IMR-90 (cell line): ENCODE data around the gene SRXN1. TPM values are rescaled to one million over a fixed set of nuclear protein-coding genes. Genes with fewer than 3 reads are reported as not detected.

ENCODE experiments used
- ATAC-seq: fragments of 200-7000 bp; cut with Tn5 transposase; 2 replicates; pipeline ENCODE4 v1.9.1; 2020; ENCODE audit warnings: low read depth, mild to moderate bottlenecking, moderate library complexity
- BruUV-seq: library from RNA; stranded (reverse); fragments of 400-500 nt; replicated peaks from 2 replicates; lab custom pipeline; 2021; lab: Mats Ljungman, UMichigan
- CTCF ChIA-PET: fragments of 300-600 bp; formaldehyde crosslinking; extraction: SDS; loops from one replicate; lab custom pipeline; 2021; ENCODE audit warnings: antibody characterized with exemption; lab: Yijun Ruan, JAX
- POLR2A ChIA-PET: fragments of 300-600 bp; sonication (Branson Sonifier 250); formaldehyde crosslinking; loops from one replicate; lab custom pipeline; 2022; ENCODE audit warnings: antibody characterized with exemption; ENCODE audit not compliant: unreplicated experiment; lab: Charles Lee
- DNase-seq: peaks from one replicate; pipeline ENCODE4 v3.0.0; 2013
- H2AFZ ChIP-seq: replicated peaks from 2 replicates; pipeline ENCODE3; 2013; ENCODE audit warnings: low read length, mild to moderate bottlenecking; ENCODE audit not compliant: poor library complexity
- H2AK5ac ChIP-seq: 2 replicates; pipeline ENCODE4 v1.6.1; 2013; ENCODE audit warnings: low read depth, low read length, inconsistent platforms
- H2AK9ac ChIP-seq: replicated peaks from 2 replicates; pipeline ENCODE3; 2013; ENCODE audit warnings: mild to moderate bottlenecking, low read depth, low read length, moderate library complexity; ENCODE audit not compliant: poor library complexity
- H2BK120ac ChIP-seq: 2 replicates; pipeline ENCODE4 v1.6.1; 2013; ENCODE audit warnings: low read depth, low read length, inconsistent platforms
- H2BK15ac ChIP-seq: 3 replicates; pipeline ENCODE4 v1.6.1; 2013; ENCODE audit warnings: low read depth, low read length, inconsistent platforms
- H2BK20ac ChIP-seq: 2 replicates; pipeline ENCODE4 v1.6.1; 2013; ENCODE audit warnings: low read depth, mild to moderate bottlenecking, inconsistent platforms, low read length, moderate library complexity
- H2BK5ac ChIP-seq: 2 replicates; pipeline ENCODE4 v1.6.1; 2013; ENCODE audit warnings: mild to moderate bottlenecking, low read depth, low read length, inconsistent platforms; ENCODE audit not compliant: poor library complexity, severe bottlenecking
- H3K14ac ChIP-seq: replicated peaks from 2 replicates; pipeline ENCODE4 v1.6.1; 2013; ENCODE audit warnings: low read depth, low read length, inconsistent platforms
- H3K18ac ChIP-seq: 2 replicates; pipeline ENCODE4 v1.6.1; 2013; ENCODE audit warnings: low read depth, low read length, control low read depth
- H3K23ac ChIP-seq: 2 replicates; pipeline ENCODE4 v1.6.1; 2013; ENCODE audit warnings: low read depth, low read length, inconsistent platforms
- H3K27ac ChIP-seq: 2 replicates; pipeline ENCODE4 v1.5.1; 2013; ENCODE audit warnings: mild to moderate bottlenecking, control low read depth, low read length; ENCODE audit not compliant: insufficient read depth
- H3K27me3 ChIP-seq: 2 replicates; pipeline ENCODE4 v1.6.1; 2013; ENCODE audit warnings: low read length; ENCODE audit not compliant: control insufficient read depth, insufficient read depth
- H3K36me3 ChIP-seq: 2 replicates; pipeline ENCODE4 v1.6.1; 2013; ENCODE audit warnings: low read length, mixed read lengths; ENCODE audit not compliant: control insufficient read depth, insufficient read depth
- H3K4ac ChIP-seq: 2 replicates; pipeline ENCODE4 v1.6.1; 2013; ENCODE audit warnings: low read depth, low read length, inconsistent platforms
- H3K4me1 ChIP-seq: 2 replicates; pipeline ENCODE4 v1.6.1; 2013; ENCODE audit warnings: low read length, mixed read lengths; ENCODE audit not compliant: control insufficient read depth, insufficient read depth
- H3K4me2 ChIP-seq: 2 replicates; pipeline ENCODE4 v1.6.1; 2013; ENCODE audit warnings: low read depth, mild to moderate bottlenecking, control low read depth, low read length, moderate library complexity
- H3K4me3 ChIP-seq: 2 replicates; pipeline ENCODE4 v1.5.1; 2013; ENCODE audit warnings: low read depth, mild to moderate bottlenecking, control low read depth, low read length, moderate library complexity; ENCODE audit not compliant: insufficient read depth
- H3K56ac ChIP-seq: 2 replicates; pipeline ENCODE4 v1.6.1; 2013; ENCODE audit warnings: low read length, inconsistent platforms; ENCODE audit not compliant: insufficient read depth; ENCODE audit errors: extremely low read depth
- H3K79me1 ChIP-seq, 2 experiments: 2 replicates each; pipeline ENCODE4 v1.6.1; 2013; ENCODE audit warnings: low read length in 2 of 2, inconsistent platforms in 1 of 2, low read depth in 1 of 2
- H3K9ac ChIP-seq: 2 replicates; pipeline ENCODE4 v1.6.1; 2013; ENCODE audit warnings: low read depth, low read length, control low read depth
- H3K9me1 ChIP-seq: 2 replicates; pipeline ENCODE4 v1.6.1; 2013; ENCODE audit warnings: low read length, inconsistent platforms; ENCODE audit not compliant: insufficient read depth
- H3K9me3 ChIP-seq: 2 replicates; pipeline ENCODE4 v1.6.1; 2013; ENCODE audit warnings: low read length; ENCODE audit not compliant: control insufficient read depth, insufficient read depth
- H4K20me1 ChIP-seq: 2 replicates; pipeline ENCODE4 v1.6.1; 2013; ENCODE audit warnings: low read length, inconsistent platforms; ENCODE audit not compliant: insufficient read depth
- H4K5ac ChIP-seq: 2 replicates; pipeline ENCODE4 v1.6.1; 2013; ENCODE audit warnings: mild to moderate bottlenecking, low read depth, low read length, control low read depth
- H4K8ac ChIP-seq, 2 experiments: 2 replicates each; pipeline ENCODE4 v1.6.1; 2013; ENCODE audit warnings: low read depth in 2 of 2, low read length in 2 of 2, control low read depth in 1 of 2, inconsistent platforms in 1 of 2
- H4K91ac ChIP-seq: 2 replicates; pipeline ENCODE4 v1.6.1; 2013; ENCODE audit warnings: low read depth, low read length, inconsistent platforms; ENCODE audit not compliant: insufficient read depth
- MXI1 ChIP-seq: IDR thresholded peaks from 2 replicates; pipeline ENCODE4 v1.6.1; 2012; ENCODE audit warnings: low read depth, mild to moderate bottlenecking, low read length, moderate library complexity, borderline replicate concordance
- RCOR1 ChIP-seq: IDR thresholded peaks from 2 replicates; pipeline ENCODE4 v1.6.1; 2012; ENCODE audit warnings: mild to moderate bottlenecking, low read length, improper control_type of control experiment; ENCODE audit not compliant: insufficient replicate concordance
- WGBS, 2 experiments: methylation state at CpG; one replicate each; pipeline versions ENCODE4 v1.1.5 to v1.1.7; 2013; ENCODE audit warnings: missing lambda C conversion rate in 2 of 2; ENCODE audit not compliant: insufficient read length in 1 of 2; ENCODE audit errors: extremely low coverage in 2 of 2; 5-methylcytosine and 5-hydroxymethylcytosine counted together
- dilution Hi-C: fragments of 300-500 bp; cut with HindIII; formaldehyde crosslinking; loops from one replicate; pipeline ENCODE4 v1.14.3; 2018; ENCODE audit warnings: low sequenced_read_pairs; ENCODE audit not compliant: unreplicated experiment
- in situ Hi-C: fragments of 300-500 bp; cut with MboI; formaldehyde crosslinking; loops from 3 replicates; pipeline ENCODE4 v1.14.3; 2019; ENCODE audit warnings: low sequenced_read_pairs, inconsistent platforms, mixed read lengths
- intact Hi-C: fragments of 100-400 bp; cut with micrococcal nuclease; formaldehyde crosslinking; loops from 2 replicates; pipeline ENCODE4 v1.10.0; 2022
- polyA plus RNA-seq, 3 experiments: library from polyadenylated mRNA; depleted of rRNA; stranded (reverse); fragments of >200 nt; gene quantifications; 2 replicates each; pipeline ENCODE4 v1.2.3, GENCODE V29; 2012; ENCODE audit warnings: low replicate concordance in 1 of 3
- total RNA-seq: library from RNA; depleted of rRNA; stranded (reverse); fragments of >200 nt; gene quantifications from 2 replicates; pipeline ENCODE4 v1.2.3, GENCODE V29; 2012

Gene SRXN1
- total and polyA plus RNA-seq, 2 of the 4 experiments (the other 2 are of a cell fraction), result 51.2 to 71.2 TPM

- peak overlapping the region; percentile 67; the same call in 1 of the 2 replicates for H3K56ac ChIP-seq
- dilution Hi-C loops, result no loop called here
- peak overlapping the region; percentile 77 for H3K23ac ChIP-seq
- peak overlapping the region; percentile 88; the same call in 1 of the 2 replicates for H2AK5ac ChIP-seq
- H2BK20ac ChIP-seq, result no peak overlapping the region
- DNase-seq, result no peak
- no peak for ATAC-seq
- H2AK9ac ChIP-seq, result peak overlapping the region; percentile 82
- H2BK120ac ChIP-seq, result no peak overlapping the region
- H2BK5ac ChIP-seq, result peak overlapping the region; percentile 87
- H4K8ac ChIP-seq, result peak overlapping the region; percentile 27 to 67; a peak in 2 of 4 replicates
- peaks cover 5% of the 10 kb centered on the region for H3K9me1 ChIP-seq
- H3K27me3 ChIP-seq, result peaks cover 3% of the 10 kb centered on the region; the same call in 1 of the 2 replicates
- peak overlapping the region; percentile 96 for H2AFZ ChIP-seq
- ChIA-PET CTCF (interaction anchor here (0.6 kb wide), 1 partner anchor 15 kb away, joined by 3 read pairs; no protein-coding TSS in a partner anchor), POLR2A (no interaction called here)
- peaks cover 38 to 57% of the 10 kb centered on the region in 2 experiments for H3K79me1 ChIP-seq
- WGBS, 2 experiments, result 40% methylated on average over 4 of the region's 20 CpGs; no CpG with 5 or more reads in 1 of the 2 experiments
- TF ChIP-seq RCOR1, result no peak
- TF ChIP-seq MXI1, result peak; percentile 69; the same call in 1 of the 2 replicates
- peak overlapping the region; percentile 13 for H4K5ac ChIP-seq
- BruUV-seq, result no TSS peak
- H3K9ac ChIP-seq, result peak overlapping the region; percentile 96
- peak overlapping the region; percentile 81 for H3K4me2 ChIP-seq
- peak overlapping the region; percentile 83 for H3K14ac ChIP-seq
- H3K36me3 ChIP-seq, result peaks cover 33% of the 10 kb centered on the region
- peak overlapping the region; percentile 81; the same call in 1 of the 2 replicates for H4K91ac ChIP-seq
- no peaks in the 10 kb centered on the region for H3K9me3 ChIP-seq
- H3K27ac ChIP-seq, result peak overlapping the region; percentile 90
- peaks cover 12% of the 10 kb centered on the region for H3K4me1 ChIP-seq
- peak overlapping the region; percentile 79 for H3K4me3 ChIP-seq
- no peak overlapping the region for H3K18ac ChIP-seq
- peak overlapping the region; percentile 95 for H3K4ac ChIP-seq
- in situ Hi-C loops, result loop anchor here (10.0 kb wide), 3 partner anchors 107 to 297 kb away; partner anchors contain the start of gene CSNK2A1
- peaks cover 34% of the 10 kb centered on the region for H4K20me1 ChIP-seq
- no peak overlapping the region for H2BK15ac ChIP-seq
- intact Hi-C loops, result loop anchor here (5.0 kb wide), 1 partner anchor 75 kb away; no protein-coding TSS in a partner anchor
Measured at GRCh38 chr20:651713-652614, 1.0 kb downstream of the SRXN1 start.
